Vagina (tissue), 2 donors: Measurements from ENCODE around the gene EPHB1.

Experiments used
- POLR2AphosphoS5 ChIP-seq, 2 donors: sonication (generic); formaldehyde crosslinking; IDR thresholded peaks; one replicate each; pipeline ENCODE4 v1.9.0; 2017; ENCODE audit warnings: antibody characterized with exemption in 2 of 2, mild to moderate bottlenecking in 2 of 2, low read depth in 1 of 2; ENCODE audit not compliant: insufficient read depth in 1 of 2
- TF ChIP-seq, protein P1 (sequence below), 3 experiments: fragments of 450-650 bp in 2 of 3; fragments of 200-600 bp in 1 of 3; sonication (generic) in 1 of 3; IDR thresholded peaks; one replicate each; pipeline ENCODE4 v1.5.1; 2017 to 2019; ENCODE audit warnings: antibody characterized with exemption in 3 of 3, mild to moderate bottlenecking in 2 of 3, moderate library complexity in 2 of 3

DNA sequence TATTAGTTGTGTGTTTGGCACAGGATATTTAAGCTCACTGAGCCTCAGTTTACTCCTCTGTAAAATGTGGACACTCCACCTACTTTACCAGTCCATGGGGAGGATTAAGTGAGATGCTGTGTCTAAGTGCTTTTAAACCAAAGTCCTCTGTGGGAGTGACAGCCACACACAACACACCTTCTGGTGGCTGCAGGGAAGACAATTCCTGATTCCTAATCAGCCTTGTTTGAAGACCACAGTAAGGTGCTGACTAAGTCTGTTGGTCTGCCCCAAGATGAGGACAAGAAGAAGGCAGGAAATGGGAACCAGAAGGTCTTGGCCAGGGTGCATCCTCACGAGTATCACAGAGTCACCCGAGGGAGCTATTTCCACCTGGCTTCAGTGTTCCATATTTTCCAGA is 52.3 kb downstream of the EPHB1 start:
- TF ChIP-seq, protein P1, sequence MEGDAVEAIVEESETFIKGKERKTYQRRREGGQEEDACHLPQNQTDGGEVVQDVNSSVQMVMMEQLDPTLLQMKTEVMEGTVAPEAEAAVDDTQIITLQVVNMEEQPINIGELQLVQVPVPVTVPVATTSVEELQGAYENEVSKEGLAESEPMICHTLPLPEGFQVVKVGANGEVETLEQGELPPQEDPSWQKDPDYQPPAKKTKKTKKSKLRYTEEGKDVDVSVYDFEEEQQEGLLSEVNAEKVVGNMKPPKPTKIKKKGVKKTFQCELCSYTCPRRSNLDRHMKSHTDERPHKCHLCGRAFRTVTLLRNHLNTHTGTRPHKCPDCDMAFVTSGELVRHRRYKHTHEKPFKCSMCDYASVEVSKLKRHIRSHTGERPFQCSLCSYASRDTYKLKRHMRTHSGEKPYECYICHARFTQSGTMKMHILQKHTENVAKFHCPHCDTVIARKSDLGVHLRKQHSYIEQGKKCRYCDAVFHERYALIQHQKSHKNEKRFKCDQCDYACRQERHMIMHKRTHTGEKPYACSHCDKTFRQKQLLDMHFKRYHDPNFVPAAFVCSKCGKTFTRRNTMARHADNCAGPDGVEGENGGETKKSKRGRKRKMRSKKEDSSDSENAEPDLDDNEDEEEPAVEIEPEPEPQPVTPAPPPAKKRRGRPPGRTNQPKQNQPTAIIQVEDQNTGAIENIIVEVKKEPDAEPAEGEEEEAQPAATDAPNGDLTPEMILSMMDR (IDR thresholded peaks at IDR 0.05): no peak
- no peak for TF ChIP-seq POLR2AphosphoS5 (IDR thresholded peaks at IDR 0.05; ENCODE audit: insufficient read depth in 1 of 2, low read depth in 1 of 2)
